GM12878 (cell line): Measurements from ENCODE around the gene TRAF3. TPM values are rescaled to one million over a fixed set of nuclear protein-coding genes. Genes with fewer than 3 reads are reported as not detected.
"Not testable (repeated sequence)": the region's sequence is repeated elsewhere in the genome, so short reads cannot be mapped to it uniquely, and the experiment has no call there.

Experiments used
- ATAC-seq: fragments of 200-7000 bp; cut with Tn5 transposase; 3 replicates; pipeline ENCODE4 v1.9.1; 2020; ENCODE audit warnings: mild to moderate bottlenecking, moderate library complexity
- BruUV-seq: library from RNA; stranded (reverse); fragments of 400-500 nt; replicated peaks from 2 replicates; lab custom pipeline; 2021; lab: Mats Ljungman, UMichigan
- CTCF ChIA-PET: fragments of 300-600 bp; sonication (Branson Sonifier 250); formaldehyde crosslinking; extraction: SDS; loops from one replicate; lab custom pipeline; 2021; ENCODE audit warnings: inconsistent platforms; lab: Yijun Ruan, JAX
- POLR2A ChIA-PET: fragments of 350-600 bp; formaldehyde crosslinking; extraction: SDS; loops from one replicate; lab custom pipeline; 2021; ENCODE audit warnings: inconsistent platforms; lab: Charles Lee
- RAD21 ChIA-PET: fragments of 300-600 bp; sonication (Branson Sonifier 250); formaldehyde crosslinking; loops from one replicate; lab custom pipeline; 2023; ENCODE audit warnings: antibody characterized with exemption; ENCODE audit not compliant: unreplicated experiment; lab: Charles Lee
- SMC1A ChIA-PET: fragments of 300-600 bp; sonication (Branson Sonifier 250); formaldehyde crosslinking; loops from one replicate; lab custom pipeline; 2023; ENCODE audit not compliant: unreplicated experiment, uncharacterized antibody; lab: Charles Lee
- DNase-seq: peaks from one replicate; pipeline ENCODE4 v3.0.0-alpha.2; 2011; ENCODE audit warnings: low read depth, low spot score
- FAIRE-seq: peaks from 3 replicates; lab custom pipeline; 2011; peaks lifted over from hg19 to GRCh38; lab: Jason Lieb, UNC
- H2AFZ ChIP-seq: 2 replicates; pipeline ENCODE4 v1.6.0; 2011; ENCODE audit warnings: low read depth, low read length, control low read depth; ENCODE audit not compliant: control insufficient read depth
- H3K27ac ChIP-seq: 2 replicates; pipeline ENCODE4 v1.5.1; 2011; ENCODE audit warnings: control low read depth; ENCODE audit not compliant: control insufficient read depth, insufficient read depth
- H3K27me3 ChIP-seq, 2 experiments: replicated peaks in 1 of 2; 2 replicates each; pipeline versions ENCODE4 v1.6.0 to v1.6.1; 2011; ENCODE audit warnings: low read length in 1 of 2; ENCODE audit not compliant: control insufficient read depth in 2 of 2, insufficient read depth in 2 of 2
- H3K36me3 ChIP-seq, 2 experiments: 2 replicates each; pipeline ENCODE4 v1.5.1; 2011; ENCODE audit warnings: low read length in 1 of 2; ENCODE audit not compliant: control insufficient read depth in 2 of 2, insufficient read depth in 2 of 2
- H3K4me1 ChIP-seq: 2 replicates; pipeline ENCODE4 v1.6.1; 2011; ENCODE audit warnings: mild to moderate bottlenecking, low read length, moderate library complexity, mixed read lengths; ENCODE audit not compliant: control insufficient read depth, insufficient read depth
- H3K4me2 ChIP-seq: 2 replicates; pipeline ENCODE4 v1.6.0; 2011; ENCODE audit warnings: control low read depth; ENCODE audit not compliant: control insufficient read depth, insufficient read depth
- H3K4me3 ChIP-seq: fragments of 200-600 bp; sonication (generic); 2 replicates; pipeline ENCODE4 v1.5.1; 2016
- H3K79me2 ChIP-seq: 2 replicates; pipeline ENCODE4 v1.6.0; 2011; ENCODE audit warnings: low read length; ENCODE audit not compliant: control insufficient read depth, insufficient read depth
- H3K9ac ChIP-seq: 2 replicates; pipeline ENCODE4 v1.8.0; 2011; ENCODE audit warnings: low read length, control low read depth, mixed read lengths; ENCODE audit not compliant: control insufficient read depth, insufficient read depth
- H3K9me3 ChIP-seq: replicated peaks from 3 replicates; pipeline ENCODE4 v1.5.1; 2011; ENCODE audit warnings: mild to moderate bottlenecking, low read length; ENCODE audit not compliant: control insufficient read depth, insufficient read depth
- H4K20me1 ChIP-seq: 2 replicates; pipeline ENCODE4 v1.6.0; 2011; ENCODE audit not compliant: control insufficient read depth, insufficient read depth
- HDGF ChIP-seq: fragments of 450-650 bp; IDR thresholded peaks from 2 replicates; pipeline ENCODE4 v1.6.1; 2016; ENCODE audit warnings: antibody characterized with exemption
- NFYB ChIP-seq: IDR thresholded peaks from 2 replicates; pipeline ENCODE4 v1.6.1; 2011; ENCODE audit warnings: low read depth, mild to moderate bottlenecking, low read length, improper control_type of control experiment, moderate library complexity; ENCODE audit not compliant: insufficient read depth
- POLR2AphosphoS5 ChIP-seq: IDR thresholded peaks from 2 replicates; pipeline ENCODE4 v1.6.1; 2011; ENCODE audit warnings: mild to moderate bottlenecking, low read length, inconsistent platforms
- WGBS: methylation state at CpG from one replicate; pipeline ENCODE4 v1.1.6; 2016; ENCODE audit warnings: low lambda C conversion rate; ENCODE audit not compliant: insufficient replicate concordance, insufficient coverage; ENCODE audit errors: missing lambda C conversion rate; 5-methylcytosine and 5-hydroxymethylcytosine counted together
- in situ Hi-C: fragments of 300-500 bp; cut with MboI; formaldehyde crosslinking; loops from 9 replicates; pipeline ENCODE4 v1.14.3; 2018; ENCODE audit warnings: mixed read lengths
- intact Hi-C: fragments of 100-400 bp; cut with micrococcal nuclease; formaldehyde crosslinking; loops from one replicate; pipeline ENCODE4 v1.14.2; 2022; ENCODE audit not compliant: unreplicated experiment
- polyA plus RNA-seq, 11 experiments: library from polyadenylated mRNA; depleted of rRNA in 4 of 11; unstranded in 6 of 11; stranded (reverse) in 5 of 11; fragments of >200 nt; fragmentation: Nextera tagmentation in 4 of 11; fragmentation: Illumina TruSeq in 1 of 11; extraction: Ambion mirVana in 4 of 11; extraction: Trizol in 1 of 11; gene quantifications; 1 replicate in 1 of 11; 2 replicates in 10 of 11; pipeline versions ENCODE4 v1.2.1 to v1.2.3, GENCODE V29; 2011 to 2016; ENCODE audit warnings: inconsistent platforms in 2 of 11, missing spikeins in 2 of 11, low read depth in 1 of 11
- total RNA-seq, 4 experiments: library from RNA; depleted of rRNA in 3 of 4; stranded (reverse); fragments of >200 nt in 3 of 4; fragmentation: Illumina TruSeq in 1 of 4; extraction: Trizol in 1 of 4; gene quantifications; 2 replicates each; pipeline versions ENCODE4 v1.2.1 to v1.2.3, GENCODE V29; 2013 to 2021
- TF ChIP-seq, protein P1 (sequence below): fragments of 450-650 bp; IDR thresholded peaks from 2 replicates; pipeline ENCODE4 v1.6.1; 2017; ENCODE audit warnings: low read depth, mild to moderate bottlenecking, moderate library complexity

The TRAF3 gene
- total and polyA plus RNA-seq, 10 of the 15 experiments (the other 5 are each of a cell fraction or from before 2014, with no cell fraction given): 3.0 to 70.1 (median 36.5) TPM

DNA sequence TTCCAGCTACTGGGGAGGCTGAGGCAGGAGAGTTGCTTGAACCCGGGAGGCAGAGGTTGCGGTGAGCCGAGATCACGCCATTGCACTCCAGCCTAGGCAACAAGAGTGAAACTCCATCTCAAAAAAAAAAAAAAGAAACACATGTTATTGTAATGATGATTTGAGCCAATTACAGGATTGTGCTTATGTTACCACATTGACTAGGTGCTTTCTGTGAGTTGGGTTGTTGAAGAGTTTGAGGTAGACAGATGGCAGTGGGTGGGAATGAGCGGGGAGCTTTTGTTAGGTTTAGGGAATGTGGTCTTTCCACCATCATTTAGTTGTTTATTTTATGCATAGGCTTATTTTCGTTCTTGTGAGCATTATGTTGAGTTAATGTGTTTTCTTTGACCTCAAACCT lies 45.6 kb downstream of the TRAF3 start:
- Histone ChIP-seq H3K79me2 (peaks cover 97% of the 10 kb centered on the region), H3K27ac (peak overlapping the region; percentile 85), H3K4me1 (peaks cover 49% of the 10 kb centered on the region), H3K9ac (peak overlapping the region; percentile 47; the same call in 1 of the 2 replicates), H3K4me3 (peak overlapping the region; percentile 20; the same call in 1 of the 2 replicates), H3K4me2 (peak overlapping the region; percentile 86), H3K36me3 (peaks cover 6 to 16% of the 10 kb centered on the region in 2 experiments; a peak in 3 of 4 replicates)
- ATAC-seq, intact Hi-C loops, H2AFZ ChIP-seq, H4K20me1 ChIP-seq, FAIRE-seq, BruUV-seq, H3K9me3 ChIP-seq, DNase-seq, H3K27me3 ChIP-seq, in situ Hi-C loops: not testable (repeated sequence)
- ChIA-PET SMC1A (interaction anchor here (1.0 to 7.6 kb wide), 10 partner anchors 9 to 128 kb away, joined by 3 to 99 read pairs (median 4); no protein-coding TSS in a partner anchor), CTCF (interaction anchor here (1.2 to 7.2 kb wide), 3 partner anchors 40 to 81 kb away, joined by 3 to 83 read pairs (median 4); no protein-coding TSS in a partner anchor), RAD21 (interaction anchor here (1.0 to 5.3 kb wide), 6 partner anchors 11 to 49 kb away, joined by 5 to 86 read pairs (median 6); no protein-coding TSS in a partner anchor), POLR2A (interaction anchor here (1.0 to 6.6 kb wide), 2 partner anchors 11 to 15 kb away, joined by 3 to 63 read pairs; no protein-coding TSS in a partner anchor)
- TF ChIP-seq HDGF (peak; percentile 83), NFYB (peak; percentile 62), POLR2AphosphoS5 (peak; percentile 61)
- TF ChIP-seq, protein P1, sequence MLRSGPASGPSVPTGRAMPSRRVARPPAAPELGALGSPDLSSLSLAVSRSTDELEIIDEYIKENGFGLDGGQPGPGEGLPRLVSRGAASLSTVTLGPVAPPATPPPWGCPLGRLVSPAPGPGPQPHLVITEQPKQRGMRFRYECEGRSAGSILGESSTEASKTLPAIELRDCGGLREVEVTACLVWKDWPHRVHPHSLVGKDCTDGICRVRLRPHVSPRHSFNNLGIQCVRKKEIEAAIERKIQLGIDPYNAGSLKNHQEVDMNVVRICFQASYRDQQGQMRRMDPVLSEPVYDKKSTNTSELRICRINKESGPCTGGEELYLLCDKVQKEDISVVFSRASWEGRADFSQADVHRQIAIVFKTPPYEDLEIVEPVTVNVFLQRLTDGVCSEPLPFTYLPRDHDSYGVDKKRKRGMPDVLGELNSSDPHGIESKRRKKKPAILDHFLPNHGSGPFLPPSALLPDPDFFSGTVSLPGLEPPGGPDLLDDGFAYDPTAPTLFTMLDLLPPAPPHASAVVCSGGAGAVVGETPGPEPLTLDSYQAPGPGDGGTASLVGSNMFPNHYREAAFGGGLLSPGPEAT: 0 out of 2 replicates have a peak, but pooled peaks have one; percentile 2
- WGBS: 21% methylated on average over 4 of the region's 6 CpGs
